Colonic mucosa (tissue), 4 donors: ENCODE measurements around the gene ADGRD1. TPM values are rescaled to one million over a fixed set of nuclear protein-coding genes. Genes with fewer than 3 reads are reported as not detected.

Source experiments
- DNase-seq: peaks from one replicate; pipeline ENCODE4 v3.0.0-alpha.2; 2020
- H3K27ac ChIP-seq: fragments of 200-600 bp; one replicate; pipeline ENCODE4 v1.8.0; 2021
- H3K27me3 ChIP-seq: fragments of 200-600 bp; one replicate; pipeline ENCODE4 v1.8.0; 2021
- H3K36me3 ChIP-seq: fragments of 200-600 bp; one replicate; pipeline ENCODE4 v1.8.0; 2021
- H3K4me1 ChIP-seq: fragments of 200-600 bp; one replicate; pipeline ENCODE4 v1.8.0; 2021; ENCODE audit warnings: mild to moderate bottlenecking
- H3K4me3 ChIP-seq: fragments of 200-600 bp; one replicate; pipeline ENCODE4 v1.8.0; 2021
- H3K9ac ChIP-seq, 2 donors: one replicate each; pipeline ENCODE4 v1.7.0; 2013; ENCODE audit warnings: control low read depth in 2 of 2, low read depth in 2 of 2, low read length in 2 of 2
- H3K9me3 ChIP-seq: fragments of 200-600 bp; one replicate; pipeline ENCODE4 v1.8.0; 2021
- CTCF ChIP-seq: fragments of 200-600 bp; IDR thresholded peaks from one replicate; pipeline ENCODE4 v1.8.0; 2022; ENCODE audit warnings: antibody characterized with exemption, mild to moderate bottlenecking
- intact Hi-C: fragments of 100-400 bp; cut with DNase I; formaldehyde crosslinking; loops from one replicate; pipeline ENCODE4 v1.14.1; 2022
- total RNA-seq, 2 donors: library from RNA; stranded (reverse); fragmentation: NEBNext Ultra II Directional in 1 of 2; extraction: Animal tissue kit (Norgen Biotek cat#: 25700) in 1 of 2; gene quantifications; one replicate each; pipeline ENCODE4 v1.2.1, GENCODE V29; 2021
- donor health status: healthy.
- donor health status: DM: no; HTN: no; CAD: no.
- donor health status: DM: no; HTN: no; CAD: no.

ADGRD1 gene
- total RNA-seq, 2 donors from 2014 or later, result 3.5 to 3.6 TPM

DNA sequence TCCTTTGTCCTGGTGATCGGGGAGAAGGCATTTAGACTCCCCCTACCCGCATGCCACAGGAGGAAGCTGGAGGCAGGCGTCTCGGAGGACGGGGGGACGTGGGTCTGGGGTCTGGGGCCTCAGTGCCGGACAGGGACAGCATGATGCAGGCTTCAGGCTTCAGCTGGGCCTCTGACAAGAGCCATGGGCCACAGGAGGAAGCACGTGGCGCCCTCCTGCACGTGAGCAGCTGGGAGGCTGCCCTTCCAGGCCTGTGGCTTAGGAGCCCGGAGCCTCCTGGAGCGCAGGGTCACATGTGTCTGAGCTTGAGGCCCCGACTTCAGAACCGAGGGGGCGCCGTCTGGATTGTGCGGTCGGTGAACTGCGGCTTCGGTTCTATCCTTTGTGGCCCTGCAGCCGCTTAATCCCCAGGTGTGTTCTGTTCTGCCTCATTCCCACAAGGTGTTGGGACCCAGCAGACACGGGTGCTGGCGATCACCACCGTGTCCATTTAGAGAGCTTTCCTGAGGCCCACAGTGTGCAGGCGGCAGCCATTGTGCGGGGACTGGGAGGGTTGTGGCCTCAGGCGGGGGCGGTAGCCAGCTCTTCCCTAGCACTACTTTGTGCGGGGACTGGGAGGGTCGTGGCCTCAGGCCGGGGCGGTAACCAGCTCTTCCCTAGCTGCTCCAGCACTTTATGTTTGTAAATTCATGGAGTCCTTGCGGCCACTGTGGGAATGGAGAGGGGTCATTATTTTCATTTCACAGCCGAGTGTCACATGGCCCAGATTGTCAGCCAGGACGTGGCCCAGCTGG lies 150.2 kb downstream of the ADGRD1 start:
- no peak for TF ChIP-seq CTCF
- Histone ChIP-seq H3K27me3 (no peaks in the 10 kb centered on the region), H3K9me3 (no peaks in the 10 kb centered on the region), H3K4me3 (no peak overlapping the region), H3K36me3 (no peaks in the 10 kb centered on the region), H3K27ac (no peak overlapping the region), H3K9ac (no peak overlapping the region), H3K4me1 (no peaks in the 10 kb centered on the region)
- no peak for DNase-seq
- intact Hi-C loops, result loop anchor here (5.0 to 10.0 kb wide), 2 partner anchors 348 to 721 kb away; partner anchors contain the start of gene MMP17

DNA sequence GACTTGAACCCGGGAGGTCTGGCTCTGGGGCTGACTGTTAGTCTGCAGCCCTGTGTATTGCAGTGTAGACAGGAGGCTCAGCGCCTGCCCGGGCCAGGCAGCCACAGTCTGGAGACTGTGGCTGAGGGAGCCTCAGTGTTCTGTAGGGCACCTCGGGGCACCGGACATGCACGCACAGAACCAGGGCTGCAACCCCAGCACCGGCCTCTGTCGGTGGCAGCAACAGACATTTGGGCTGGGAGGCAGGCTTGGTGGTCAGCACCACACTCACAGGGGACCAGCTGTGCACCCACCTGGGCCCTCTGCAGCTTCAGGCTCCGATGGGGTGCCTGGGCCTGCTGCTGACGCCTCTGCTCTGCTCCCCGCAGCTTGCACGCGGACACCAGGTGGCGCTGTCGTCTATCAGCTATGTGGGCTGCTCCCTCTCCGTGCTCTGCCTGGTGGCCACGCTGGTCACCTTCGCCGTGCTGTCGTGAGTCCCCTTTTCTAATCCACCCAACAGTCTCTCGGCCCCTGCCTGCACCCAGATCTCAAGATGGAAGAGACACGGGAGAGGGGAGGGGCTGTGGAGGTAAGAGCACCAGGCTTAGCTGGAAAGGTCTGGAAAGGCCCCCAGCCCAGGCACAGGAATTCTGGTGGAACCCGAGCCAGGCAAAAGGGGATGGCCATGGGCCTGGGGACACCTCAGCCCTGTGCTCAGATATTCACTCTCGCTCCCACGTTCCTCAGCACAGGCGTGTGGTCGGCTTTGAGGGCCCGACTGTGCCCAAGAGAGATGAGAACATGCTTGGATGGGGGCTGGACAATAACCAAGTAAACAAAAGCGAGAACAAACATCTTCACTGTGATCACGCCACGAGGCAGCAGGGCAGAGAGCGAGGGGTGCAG lies 151.0 kb downstream of the ADGRD1 start:
- Histone ChIP-seq H3K9me3 (no peaks in the 10 kb centered on the region), H3K36me3 (no peaks in the 10 kb centered on the region), H3K4me3 (no peak overlapping the region), H3K27ac (no peak overlapping the region), H3K27me3 (no peaks in the 10 kb centered on the region), H3K9ac (peak overlapping the region in 1 of 2 donors; percentile 8), H3K4me1 (no peaks in the 10 kb centered on the region)
- intact Hi-C loops, result loop anchor here (5.0 to 10.0 kb wide), 2 partner anchors 348 to 720 kb away; partner anchors contain the start of gene MMP17
- TF ChIP-seq CTCF, result peak; percentile 81
- peak; percentile 84 for DNase-seq

DNA sequence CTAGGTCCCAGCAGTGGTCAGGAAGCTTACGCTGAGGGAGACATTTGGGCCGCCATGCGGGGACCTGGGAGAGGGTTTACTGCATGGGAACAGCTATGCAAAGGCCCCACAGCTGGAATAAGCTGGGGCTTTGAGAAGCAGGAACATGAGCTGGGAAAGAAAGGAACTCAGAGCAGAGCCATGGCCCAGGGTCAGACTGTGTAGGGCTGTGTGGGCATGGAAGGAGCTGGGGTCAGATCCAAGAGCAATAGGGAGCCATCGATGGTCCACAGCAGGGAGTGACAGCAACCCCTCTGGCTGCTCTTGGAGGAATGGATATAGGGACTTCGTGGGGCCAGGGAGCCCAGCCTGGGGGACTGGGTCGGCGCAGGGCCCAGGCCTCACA lies 151.6 kb downstream of the ADGRD1 start:
- Histone ChIP-seq H3K4me3 (no peak overlapping the region), H3K9me3 (no peaks in the 10 kb centered on the region), H3K4me1 (no peaks in the 10 kb centered on the region), H3K27me3 (no peaks in the 10 kb centered on the region), H3K9ac (no peak overlapping the region), H3K27ac (no peak overlapping the region), H3K36me3 (no peaks in the 10 kb centered on the region)
- intact Hi-C loops, result loop anchor here (10.0 kb wide), 1 partner anchor 719 kb away; the partner anchor contains the start of gene MMP17
- no peak for TF ChIP-seq CTCF
- no peak for DNase-seq

GRCh38 chr12:131105736-131106348 lies 152.1 kb downstream of the ADGRD1 start:
- H3K4me1 ChIP-seq, result no peaks in the 10 kb centered on the region
- H3K36me3 ChIP-seq, result no peaks in the 10 kb centered on the region
- no peak for TF ChIP-seq CTCF
- DNase-seq, result no peak
- no peaks in the 10 kb centered on the region for H3K27me3 ChIP-seq
- H3K9ac ChIP-seq, result no peak overlapping the region
- intact Hi-C loops, result loop anchor here (10.0 kb wide), 1 partner anchor 719 kb away; the partner anchor contains the start of gene MMP17
- no peak overlapping the region for H3K4me3 ChIP-seq
- no peak overlapping the region for H3K27ac ChIP-seq
- no peaks in the 10 kb centered on the region for H3K9me3 ChIP-seq

GRCh38 chr12:131106349-131106941 lies 152.7 kb downstream of the ADGRD1 start:
- H3K4me1 ChIP-seq, result no peaks in the 10 kb centered on the region
- no peak for TF ChIP-seq CTCF
- H3K9me3 ChIP-seq, result no peaks in the 10 kb centered on the region
- no peak overlapping the region for H3K27ac ChIP-seq
- no peak for DNase-seq
- no peak overlapping the region for H3K9ac ChIP-seq
- H3K4me3 ChIP-seq, result no peak overlapping the region
- intact Hi-C loops, result loop anchor here (10.0 kb wide), 1 partner anchor 718 kb away; the partner anchor contains the start of gene MMP17
- H3K27me3 ChIP-seq, result no peaks in the 10 kb centered on the region
- no peaks in the 10 kb centered on the region for H3K36me3 ChIP-seq
